ENCODE data around the gene RFLNA. TPM values are rescaled to one million over a fixed set of nuclear protein-coding genes. Genes with fewer than 3 reads are reported as not detected.

RFLNA gene
- total and polyA plus RNA-seq, 2 donors (not counting 1 experiment from before 2014, with no cell fraction given) = 0.03 TPM; not detected in 1

- H3K4me1 ChIP-seq (ENCODE audit: control insufficient read depth, extremely low read depth, insufficient read depth, low read length) = no peaks in the 10 kb centered on the region
- no peak overlapping the region for H2AFZ ChIP-seq (ENCODE audit: low read length)
- H4K20me1 ChIP-seq (ENCODE audit: control insufficient read depth, extremely low read depth, insufficient read depth, low read length) = no peaks in the 10 kb centered on the region
- TF ChIP-seq CTCF (conservative IDR thresholded peaks at IDR 0.05 in 1 of 2, IDR thresholded peaks at IDR 0.05 in 1 of 2; ENCODE audit: low read depth in 1 of 2, low read length in 2 of 2) (no peak), EZH2 (IDR thresholded peaks at IDR 0.05; ENCODE audit: low read length, missing control alignments) (no peak)
- peaks cover 3% of the 10 kb centered on the region for H3K79me2 ChIP-seq (ENCODE audit: control insufficient read depth, insufficient read depth, low read length)
- no peak for DNase-seq (ENCODE audit: low read depth in 2 of 2)
- H3K4me3 ChIP-seq (replicated peaks in 1 of 4; ENCODE audit: control extremely low read depth in 1 of 4, insufficient read depth in 1 of 4, low read depth in 3 of 4, low read length in 4 of 4) = no peak overlapping the region
- no peak overlapping the region for H3K4me2 ChIP-seq (ENCODE audit: extremely low read depth, insufficient read depth, low read length)
- no peak overlapping the region for H3K9ac ChIP-seq (ENCODE audit: insufficient read depth, low read length)
- peaks cover 43% of the 10 kb centered on the region for H3K36me3 ChIP-seq (ENCODE audit: control insufficient read depth, insufficient read depth, low read length)
- H3K27ac ChIP-seq (ENCODE audit: insufficient read depth, low read length) = no peak overlapping the region
- H3K27me3 ChIP-seq (ENCODE audit: control insufficient read depth, insufficient read depth, low read length) = no peaks in the 10 kb centered on the region
- H3K9me3 ChIP-seq (ENCODE audit: control insufficient read depth, insufficient read depth, low read depth, low read length) = no peaks in the 10 kb centered on the region
Measured at GRCh38 chr12:124358572-124358971, 63.7 kb downstream of the RFLNA start.

GRCh38 chr12:124359671-124360581 lies 65.0 kb downstream of the RFLNA start:
- no peak overlapping the region for H3K4me2 ChIP-seq (ENCODE audit: extremely low read depth, insufficient read depth, low read length)
- no peak overlapping the region for H3K4me3 ChIP-seq (replicated peaks in 1 of 4; ENCODE audit: control extremely low read depth in 1 of 4, insufficient read depth in 1 of 4, low read depth in 3 of 4, low read length in 4 of 4)
- DNase-seq (ENCODE audit: low read depth in 2 of 2) = no peak
- H2AFZ ChIP-seq (ENCODE audit: low read length) = no peak overlapping the region
- H3K27me3 ChIP-seq (ENCODE audit: control insufficient read depth, insufficient read depth, low read length) = no peaks in the 10 kb centered on the region
- no peaks in the 10 kb centered on the region for H3K9me3 ChIP-seq (ENCODE audit: control insufficient read depth, insufficient read depth, low read depth, low read length)
- H3K79me2 ChIP-seq (ENCODE audit: control insufficient read depth, insufficient read depth, low read length) = peaks cover 12% of the 10 kb centered on the region
- TF ChIP-seq CTCF (conservative IDR thresholded peaks at IDR 0.05 in 1 of 2, IDR thresholded peaks at IDR 0.05 in 1 of 2; ENCODE audit: low read depth in 1 of 2, low read length in 2 of 2) = no peak
- no peak overlapping the region for H3K9ac ChIP-seq (ENCODE audit: insufficient read depth, low read length)
- H3K27ac ChIP-seq (ENCODE audit: insufficient read depth, low read length) = no peak overlapping the region
- no peaks in the 10 kb centered on the region for H4K20me1 ChIP-seq (ENCODE audit: control insufficient read depth, extremely low read depth, insufficient read depth, low read length)
- peaks cover 37% of the 10 kb centered on the region for H3K36me3 ChIP-seq (ENCODE audit: control insufficient read depth, insufficient read depth, low read length)
- H3K4me1 ChIP-seq (ENCODE audit: control insufficient read depth, extremely low read depth, insufficient read depth, low read length) = no peaks in the 10 kb centered on the region

GRCh38 chr12:124361074-124361970 lies 66.4 kb downstream of the RFLNA start:
- DNase-seq (ENCODE audit: low read depth in 2 of 2) = no peak
- H3K36me3 ChIP-seq (ENCODE audit: control insufficient read depth, insufficient read depth, low read length) = peaks cover 33% of the 10 kb centered on the region
- H3K4me3 ChIP-seq (replicated peaks in 1 of 4; ENCODE audit: control extremely low read depth in 1 of 4, insufficient read depth in 1 of 4, low read depth in 3 of 4, low read length in 4 of 4) = no peak overlapping the region
- TF ChIP-seq EZH2 (IDR thresholded peaks at IDR 0.05; ENCODE audit: low read length, missing control alignments) = no peak
- TF ChIP-seq CTCF (conservative IDR thresholded peaks at IDR 0.05 in 1 of 2, IDR thresholded peaks at IDR 0.05 in 1 of 2; ENCODE audit: low read depth in 1 of 2, low read length in 2 of 2) = no peak
- H3K4me2 ChIP-seq (ENCODE audit: extremely low read depth, insufficient read depth, low read length) = no peak overlapping the region
- no peak overlapping the region for H2AFZ ChIP-seq (ENCODE audit: low read length)
- H3K27me3 ChIP-seq (ENCODE audit: control insufficient read depth, insufficient read depth, low read length) = no peaks in the 10 kb centered on the region
- peaks cover 26% of the 10 kb centered on the region for H3K79me2 ChIP-seq (ENCODE audit: control insufficient read depth, insufficient read depth, low read length)
- H4K20me1 ChIP-seq (ENCODE audit: control insufficient read depth, extremely low read depth, insufficient read depth, low read length) = no peaks in the 10 kb centered on the region
- H3K9ac ChIP-seq (ENCODE audit: insufficient read depth, low read length) = no peak overlapping the region
- H3K9me3 ChIP-seq (ENCODE audit: control insufficient read depth, insufficient read depth, low read depth, low read length) = no peaks in the 10 kb centered on the region
- no peaks in the 10 kb centered on the region for H3K4me1 ChIP-seq (ENCODE audit: control insufficient read depth, extremely low read depth, insufficient read depth, low read length)
- H3K27ac ChIP-seq (ENCODE audit: insufficient read depth, low read length) = no peak overlapping the region
